Activated effector memory CD4-positive, alpha-beta T cell treated with Interleukin-2 at 50 U/mL for 16 hours (primary cell): Measurements from ENCODE around the gene CTSA.
"Not testable (repeated sequence)": the region's sequence is repeated elsewhere in the genome, so short reads cannot be mapped to it uniquely, and the experiment has no call there.

Experiments
- DNase-seq: peaks from one replicate; pipeline ENCODE4 v3.0.0-alpha.2; 2020

Gene CTSA

GRCh38 chr20:45897289-45897688 is 6.2 kb downstream of the CTSA start:
- no peak for DNase-seq

GRCh38 chr20:45897692-45898091 is 6.6 kb downstream of the CTSA start:
- DNase-seq, result no peak

DNA sequence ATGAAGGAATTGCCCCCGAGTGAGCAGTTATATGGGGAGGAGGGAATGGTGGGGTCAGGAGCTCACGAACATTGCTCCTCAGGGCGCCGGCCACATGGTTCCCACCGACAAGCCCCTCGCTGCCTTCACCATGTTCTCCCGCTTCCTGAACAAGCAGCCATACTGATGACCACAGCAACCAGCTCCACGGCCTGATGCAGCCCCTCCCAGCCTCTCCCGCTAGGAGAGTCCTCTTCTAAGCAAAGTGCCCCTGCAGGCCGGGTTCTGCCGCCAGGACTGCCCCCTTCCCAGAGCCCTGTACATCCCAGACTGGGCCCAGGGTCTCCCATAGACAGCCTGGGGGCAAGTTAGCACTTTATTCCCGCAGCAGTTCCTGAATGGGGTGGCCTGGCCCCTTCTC is 7.2 kb downstream of the CTSA start:
- no peak for DNase-seq

DNA sequence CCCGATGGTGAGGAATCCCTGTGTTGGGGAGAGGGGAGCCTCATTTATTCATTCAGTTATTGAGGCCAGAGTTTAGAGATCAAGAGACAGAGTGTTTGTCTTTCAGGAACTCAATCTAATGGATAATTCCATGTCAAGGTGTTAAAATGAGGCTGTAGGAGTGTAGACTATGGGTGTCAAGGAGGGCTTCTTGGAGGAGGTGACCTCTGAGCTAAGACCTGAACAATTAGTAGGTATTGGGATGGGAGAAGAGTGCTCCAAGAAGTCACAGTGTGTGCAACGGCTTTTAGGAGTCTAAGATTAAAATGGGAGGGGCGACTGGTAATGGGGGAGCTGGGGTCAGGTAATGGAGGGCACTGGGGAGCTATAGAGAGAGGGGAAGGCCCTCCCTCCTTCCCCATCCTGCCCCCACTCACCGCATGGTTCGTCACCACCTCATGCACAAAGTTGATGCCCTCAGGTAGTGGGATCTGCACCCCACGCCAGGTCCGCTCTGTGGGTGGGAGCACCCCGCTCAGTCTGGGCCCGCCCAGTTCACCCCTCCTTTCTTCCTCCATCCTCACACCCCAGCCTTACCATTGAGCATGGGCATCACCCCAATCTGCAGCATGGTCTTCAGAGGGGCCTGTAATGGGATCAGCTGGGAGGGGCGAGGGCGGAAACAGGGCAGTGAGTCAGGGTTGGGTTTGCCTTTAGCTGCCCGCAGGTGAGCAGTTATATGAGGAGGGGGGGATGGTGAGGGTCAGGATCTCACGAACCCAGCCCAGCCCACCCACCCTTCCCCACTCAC is 8.1 kb downstream of the CTSA start:
- no peak for DNase-seq

DNA sequence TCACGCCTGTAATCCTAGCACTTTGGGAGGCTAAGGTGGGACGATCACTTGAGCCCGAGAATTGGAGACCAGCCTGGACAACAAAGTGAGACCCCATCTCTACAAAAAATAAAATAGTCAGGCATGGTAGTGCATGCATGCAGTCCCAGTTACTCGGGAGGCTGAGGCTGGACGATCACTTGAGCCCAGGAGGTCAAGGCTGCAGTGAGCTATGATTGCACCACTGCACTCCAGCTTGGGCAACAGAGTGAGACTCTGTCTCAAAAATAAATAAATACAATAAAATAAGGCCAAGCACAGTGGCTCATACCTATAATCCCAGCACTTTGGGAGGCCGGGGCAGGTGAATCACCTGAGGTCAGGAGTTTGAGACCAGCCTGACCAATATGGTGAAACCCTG is 10.2 kb downstream of the CTSA start:
- not testable (repeated sequence) for DNase-seq

DNA sequence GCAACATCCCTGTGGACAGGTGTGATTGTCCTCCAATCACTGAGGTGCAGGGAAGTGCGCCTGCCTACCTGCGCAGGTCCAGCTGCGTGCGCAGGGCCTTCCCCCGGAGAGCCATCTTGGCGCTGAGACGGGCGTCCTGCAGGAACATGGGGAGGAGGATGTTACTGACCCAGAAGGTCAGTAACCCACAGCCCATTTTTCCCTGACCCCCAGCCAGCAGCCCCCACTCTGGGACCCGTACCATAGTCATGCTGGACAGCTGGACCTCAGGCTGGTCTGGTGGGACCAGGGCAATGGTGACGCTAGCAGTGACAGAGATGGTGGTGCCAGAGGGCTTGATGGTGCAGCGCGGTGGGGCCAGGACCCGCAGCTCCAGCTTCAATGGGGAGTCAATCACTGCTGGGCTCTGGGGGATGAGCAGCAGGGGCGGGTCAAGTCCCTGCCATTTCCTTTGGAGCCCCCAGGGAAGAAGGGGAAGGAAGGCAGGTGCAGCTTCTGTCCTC is 11.1 kb downstream of the CTSA start:
- DNase-seq, result no peak

DNA sequence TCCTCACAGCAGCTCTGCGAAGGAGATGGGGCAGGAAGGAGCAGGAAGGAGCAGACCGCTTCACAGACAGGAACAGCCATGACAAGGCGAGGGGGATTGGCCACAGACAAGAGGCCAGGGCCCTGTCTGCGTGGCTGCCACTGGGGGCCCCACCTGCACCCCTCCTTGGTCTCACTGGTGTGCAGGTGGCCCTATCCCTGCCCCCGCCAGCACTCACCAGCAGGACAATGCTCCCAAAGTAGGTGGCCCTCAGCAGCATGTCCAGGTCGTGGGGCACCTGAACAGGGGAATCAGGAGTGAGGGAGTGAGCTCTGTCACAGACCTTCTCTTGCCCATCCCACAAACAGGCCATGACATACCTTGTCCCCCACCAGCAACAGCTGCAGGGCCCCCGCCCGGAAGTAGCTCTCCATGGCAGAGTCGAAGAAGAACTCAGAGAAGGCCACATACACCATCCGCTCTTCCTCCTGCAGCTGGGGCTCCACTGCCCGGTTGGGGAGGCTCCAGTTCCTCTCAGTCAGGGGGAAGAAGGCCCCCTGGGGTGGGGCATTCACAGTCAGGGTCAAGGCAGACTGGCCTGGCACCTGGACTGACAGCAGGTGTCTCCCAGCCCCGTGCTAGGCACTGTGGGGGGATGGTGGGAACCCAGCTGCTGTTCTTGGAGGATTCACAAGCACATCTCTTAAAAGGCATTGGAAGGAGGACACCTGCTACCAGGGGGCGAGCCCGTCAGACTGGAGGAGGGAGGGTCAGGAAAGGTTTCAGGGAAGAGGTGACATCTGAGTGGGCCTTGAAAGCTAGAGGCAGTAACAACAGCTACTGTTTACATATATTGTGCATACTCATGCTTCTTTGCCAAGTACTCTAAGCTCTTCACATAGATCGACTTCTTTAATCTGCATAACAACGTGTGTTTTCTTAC is 13.7 kb downstream of the CTSA start:
- DNase-seq, result no peak

DNA sequence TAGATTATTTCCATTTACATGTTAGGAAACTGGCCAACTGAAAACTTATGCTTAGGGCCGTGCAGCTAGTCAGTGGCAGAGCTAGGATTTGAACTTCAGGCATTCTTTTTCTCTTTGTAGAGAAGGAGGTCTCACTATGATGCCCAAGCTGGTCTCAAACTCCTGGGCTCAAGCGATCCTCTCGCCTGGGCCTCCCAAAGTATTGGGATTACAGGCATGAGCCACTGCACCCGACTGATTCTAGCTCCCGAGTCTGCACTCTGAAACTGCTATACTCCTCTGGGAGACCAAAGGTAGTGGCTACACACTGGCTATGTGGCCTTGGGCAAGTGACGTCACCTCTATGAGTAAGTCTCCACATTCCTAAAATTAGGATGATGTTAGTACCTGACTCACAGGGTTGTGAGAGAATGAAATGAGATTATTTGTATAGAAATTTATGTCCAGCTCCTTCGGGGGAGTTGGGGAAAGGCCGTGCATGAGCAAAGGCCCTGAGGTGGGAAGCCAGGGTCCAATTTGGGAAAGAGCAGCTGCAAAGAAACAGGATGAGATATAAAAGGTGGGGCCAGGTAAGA is 14.5 kb downstream of the CTSA start:
- DNase-seq, result no peak

GRCh38 chr20:45907219-45907948 is 16.2 kb downstream of the CTSA start:
- DNase-seq, result no peak

DNA sequence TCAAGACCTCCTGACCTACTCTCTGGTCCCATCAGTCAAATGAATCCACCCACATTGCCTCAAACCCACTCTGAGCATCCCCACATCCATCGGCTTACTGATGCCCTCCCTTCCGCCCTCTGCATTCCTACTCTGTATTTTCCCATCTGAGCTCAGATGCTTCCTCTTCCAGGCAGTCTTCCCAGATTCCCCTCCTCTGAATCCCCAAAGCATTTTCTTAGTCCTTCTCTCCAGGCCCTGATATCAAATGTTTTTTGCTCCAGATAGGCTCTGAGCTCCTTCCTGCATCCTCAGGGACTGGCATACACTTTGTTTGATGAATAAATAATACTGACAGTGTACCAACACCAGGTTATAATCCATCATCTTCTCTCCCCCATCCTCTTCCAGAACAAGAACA is 16.9 kb downstream of the CTSA start:
- no peak for DNase-seq

DNA sequence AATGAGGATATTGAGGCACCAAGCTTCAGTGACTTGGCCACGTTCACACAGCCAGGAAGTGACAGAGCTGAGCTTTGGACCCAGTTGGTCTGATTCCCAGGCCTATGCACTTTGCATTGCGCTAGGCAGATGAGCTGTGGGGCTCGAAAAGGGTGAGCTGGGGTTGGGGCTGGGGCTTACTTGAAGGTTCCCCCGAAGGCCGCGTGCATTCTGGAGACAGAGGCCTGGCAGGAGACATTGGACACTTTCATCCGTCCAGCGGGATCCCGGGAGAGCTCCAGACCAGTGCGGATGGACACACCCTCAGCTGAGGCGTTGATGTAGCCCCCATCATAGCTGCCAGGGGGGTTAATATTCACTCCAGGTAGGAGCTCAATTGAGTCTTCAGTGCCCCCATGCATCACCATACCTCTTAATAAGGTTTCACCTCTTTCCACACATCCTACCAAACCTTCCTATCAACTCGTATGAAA is 18.2 kb downstream of the CTSA start:
- no peak for DNase-seq

DNA sequence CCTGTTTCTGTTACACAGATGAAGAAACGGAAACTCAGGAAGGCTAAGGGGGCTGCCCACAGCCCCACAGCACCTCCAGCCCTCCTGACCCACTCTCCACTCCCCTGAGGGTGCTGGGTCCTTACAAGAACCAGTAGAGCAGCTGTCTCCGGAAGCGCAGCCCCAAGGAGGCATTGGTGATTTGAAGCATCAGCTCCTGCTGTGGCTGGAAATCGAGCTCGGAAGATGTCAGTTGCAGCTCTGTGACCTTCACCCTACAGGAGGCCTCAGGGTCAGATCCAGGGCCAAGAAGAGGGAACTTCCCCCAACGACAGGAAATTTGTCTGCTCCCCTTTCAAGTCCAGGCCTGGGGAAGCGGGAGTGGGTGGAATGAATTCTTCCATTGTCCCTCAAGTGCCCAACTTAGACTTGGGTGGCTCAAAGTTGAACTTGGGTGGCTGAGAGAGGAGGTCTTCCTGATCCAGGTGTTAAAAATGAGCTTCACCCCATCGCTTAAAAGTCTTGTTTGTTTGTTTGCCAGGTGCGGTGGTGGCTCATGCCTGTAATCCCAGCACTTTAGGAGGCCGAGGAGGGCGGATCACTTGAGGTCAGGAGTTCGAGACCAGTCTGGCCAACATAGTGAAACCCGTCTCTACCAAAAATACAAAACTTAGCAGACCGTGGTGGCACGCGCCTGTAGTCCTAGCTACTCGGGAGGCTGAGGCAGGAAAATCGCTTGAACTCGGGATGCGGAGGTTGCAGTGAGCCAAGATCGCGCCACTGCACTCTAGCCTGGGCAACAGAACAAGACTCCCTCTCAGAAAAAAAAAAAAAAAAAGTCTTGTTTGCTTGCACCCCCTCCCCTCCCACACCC is 18.9 kb downstream of the CTSA start:
- DNase-seq, result no peak

GRCh38 chr20:45910670-45911485 is 19.7 kb downstream of the CTSA start:
- DNase-seq, result peak; percentile 76

DNA sequence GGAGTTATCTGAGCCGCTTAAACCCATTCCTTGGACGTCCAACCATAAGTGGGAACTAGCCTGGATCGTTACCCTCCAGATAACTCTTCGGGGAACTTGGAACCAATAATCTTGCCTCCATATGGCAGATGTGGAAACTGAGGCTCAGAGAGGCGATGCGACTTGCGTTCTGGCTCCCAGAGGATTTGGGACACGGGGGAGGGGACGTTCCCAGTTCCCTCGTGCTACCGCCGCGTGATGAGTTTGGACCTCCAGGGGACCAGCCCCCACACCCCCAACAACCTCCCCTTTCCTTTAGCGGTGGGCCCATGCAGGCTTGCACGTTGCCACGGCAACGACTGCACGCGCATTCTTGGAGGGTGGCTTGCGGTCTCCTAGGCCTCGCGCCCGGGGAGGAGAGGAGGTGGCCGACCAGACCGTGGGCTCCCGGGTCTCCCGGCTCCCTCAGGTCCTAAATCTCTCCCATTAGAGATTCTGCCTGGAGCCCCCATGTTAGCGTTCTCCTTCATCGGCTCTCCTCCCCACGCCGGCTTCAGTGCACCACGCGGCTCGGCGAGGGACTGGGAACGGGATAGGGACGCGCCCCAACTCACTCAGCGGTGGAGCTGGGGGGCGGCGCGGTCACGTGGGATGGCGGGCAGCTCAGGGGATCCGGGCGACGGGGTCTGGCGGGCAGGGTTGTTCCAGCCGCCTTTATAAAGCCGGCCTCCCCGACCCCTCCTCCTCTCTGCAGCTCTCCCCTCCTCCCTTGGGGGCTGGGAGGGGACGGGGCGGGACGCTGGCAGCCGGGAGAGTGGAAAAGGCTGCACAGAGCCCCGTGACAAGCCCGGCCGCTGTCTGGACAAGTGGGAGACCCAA is 20.6 kb downstream of the CTSA start, which contains the start of gene PLTP:
PLTP (minus strand) TSS at position 670 of the 858 bp plus-strand sequence. CDS start 703 bp downstream, outside the sequence.
- no peak for DNase-seq

GRCh38 chr20:45912344-45912682 is 21.2 kb downstream of the CTSA start:
- no peak for DNase-seq

DNA sequence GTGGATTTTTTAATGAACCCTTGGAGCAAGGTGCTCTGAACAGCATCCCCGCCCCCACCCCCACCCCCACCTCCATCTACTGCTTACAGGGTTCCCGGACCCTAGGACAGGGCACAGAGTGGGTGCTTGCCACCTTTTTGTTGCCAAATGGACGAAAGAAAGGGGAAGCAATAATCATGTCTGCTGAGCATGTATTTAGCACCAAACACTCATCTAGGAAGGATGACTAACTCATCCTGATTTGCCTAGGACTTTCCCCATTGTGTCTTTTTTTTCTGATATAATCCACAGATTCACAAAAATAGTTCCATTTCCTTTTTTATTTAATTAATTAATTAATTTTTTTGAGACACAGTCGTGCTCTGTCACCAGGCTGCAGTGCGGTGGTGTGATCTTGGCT is 22.0 kb downstream of the CTSA start:
- DNase-seq, result no peak

DNA sequence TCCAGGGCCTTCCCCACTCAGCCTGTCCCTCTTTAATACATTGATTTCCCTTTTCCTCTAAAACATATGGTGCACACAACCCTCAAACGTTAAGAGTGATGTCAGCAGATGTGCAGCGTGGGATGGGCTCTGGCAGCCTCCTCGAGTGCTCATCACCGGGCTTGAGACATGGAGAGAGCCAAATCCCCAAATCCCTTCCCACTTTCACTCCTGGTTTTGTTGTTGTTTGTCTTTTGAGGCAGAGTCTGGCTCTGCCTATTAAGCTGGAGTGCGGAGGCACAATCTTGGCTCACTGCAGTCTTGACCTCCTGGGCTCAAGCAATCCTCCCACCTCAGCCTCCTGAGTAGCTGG is 26.6 kb downstream of the CTSA start:
- no peak for DNase-seq

DNA sequence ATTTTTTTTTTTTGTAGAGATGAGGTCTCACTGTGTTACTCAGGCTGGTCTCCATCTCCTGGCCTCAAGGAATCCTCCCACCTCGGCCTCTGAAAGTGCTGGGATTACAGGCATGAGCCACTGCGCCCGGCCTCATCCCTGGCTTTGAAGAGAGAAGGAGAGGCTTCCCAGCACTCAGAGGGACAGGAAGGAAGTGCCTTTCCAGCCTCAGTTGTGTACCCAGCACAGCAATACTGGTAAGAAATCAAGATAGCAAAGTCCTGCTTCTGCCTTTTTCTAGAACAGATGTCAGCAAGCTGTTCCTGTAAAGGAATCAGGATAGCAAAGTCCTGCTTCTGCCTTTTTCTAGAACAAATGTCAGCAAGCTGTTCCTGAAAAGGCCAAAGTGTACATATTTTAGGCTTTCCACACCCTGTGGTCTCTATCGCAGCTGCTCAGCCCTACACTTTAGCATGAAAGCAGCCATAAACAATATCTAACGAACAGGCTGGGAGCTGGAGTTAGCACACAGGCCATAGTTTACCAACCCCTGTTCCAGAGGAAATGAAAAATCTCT is 27.1 kb downstream of the CTSA start:
- no peak for DNase-seq

DNA sequence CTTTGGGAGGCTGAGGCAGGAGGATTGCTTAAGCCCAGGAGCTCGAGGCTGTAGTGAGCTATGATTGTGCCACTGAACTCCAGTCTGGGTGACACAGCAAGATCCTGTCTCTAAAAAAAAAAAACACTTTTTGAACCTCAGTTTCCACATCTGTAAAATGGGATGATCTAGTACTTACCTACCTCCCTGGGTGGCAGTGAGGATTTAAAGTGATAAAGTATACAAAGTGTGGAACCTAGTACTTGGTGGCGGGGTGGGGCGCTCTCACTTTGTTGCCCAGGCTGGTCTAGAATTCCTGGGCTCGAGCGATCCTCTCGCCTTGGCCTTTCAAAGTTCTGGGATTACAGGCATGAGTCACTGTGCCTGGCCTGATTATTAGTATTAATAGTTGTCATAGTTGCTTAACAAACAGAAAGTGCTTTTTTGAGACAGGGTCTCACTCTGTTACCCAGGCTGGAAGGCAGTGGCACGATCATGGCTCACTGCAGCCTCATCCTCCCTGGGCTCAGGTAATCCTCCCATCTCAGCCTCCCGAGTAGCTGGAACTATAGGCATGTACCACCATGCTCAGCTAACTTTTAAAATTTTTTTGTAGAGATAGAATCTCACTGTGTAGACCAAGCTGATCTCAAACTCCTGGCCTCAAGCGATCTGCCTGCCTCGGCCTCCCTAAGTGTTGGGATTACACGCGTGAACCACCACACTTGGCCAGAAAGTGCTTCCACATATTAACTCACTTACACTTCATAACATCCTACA is 27.8 kb downstream of the CTSA start:
- DNase-seq, result no peak
